ENCODE measurements around the gene ABCF2. TPM values are rescaled to one million over a fixed set of nuclear protein-coding genes. Genes with fewer than 3 reads are reported as not detected.

The ABCF2 gene
- polyA plus RNA-seq, 1 of the 3 experiments (the other 2 are of a cell fraction), result 75.4 TPM

GRCh38 chr7:151211155-151211772 is 15.7 kb downstream of the ABCF2 start (continued):
- TF ChIP-seq GATA2 (CRISPR knock-in tag; IDR thresholded peaks at IDR 0.05), result no peak
- no peak for TF ChIP-seq TEAD4 (IDR thresholded peaks at IDR 0.05; ENCODE audit: borderline replicate concordance, insufficient read depth)

GRCh38 chr7:151210087-151210854 is 16.7 kb downstream of the ABCF2 start, which contains the start of gene H2BK1:
TSS of gene H2BK1 (minus strand) at chr7:151210488. CDS start at chr7:151210318, 170 bp downstream.
- TF ChIP-seq MEF2A (IDR thresholded peaks at IDR 0.05; ENCODE audit: borderline replicate concordance, low read depth), result no peak
- TF ChIP-seq GATA2 (CRISPR knock-in tag; IDR thresholded peaks at IDR 0.05), result no peak
- TF ChIP-seq TCF12 (IDR thresholded peaks at IDR 0.05), result no peak
- no peak for TF ChIP-seq POLR2AphosphoS5 (IDR thresholded peaks at IDR 0.05; ENCODE audit: low read depth, low read length)
- TF ChIP-seq MAX (IDR thresholded peaks at IDR 0.05; ENCODE audit: low read depth), result no peak
- TF ChIP-seq NRF1 (IDR thresholded peaks at IDR 0.05; ENCODE audit: low read depth, low read length), result no peak
- TF ChIP-seq SMC3 (IDR thresholded peaks at IDR 0.05; ENCODE audit: low read depth, low read length), result no peak
- TF ChIP-seq, protein P1, sequence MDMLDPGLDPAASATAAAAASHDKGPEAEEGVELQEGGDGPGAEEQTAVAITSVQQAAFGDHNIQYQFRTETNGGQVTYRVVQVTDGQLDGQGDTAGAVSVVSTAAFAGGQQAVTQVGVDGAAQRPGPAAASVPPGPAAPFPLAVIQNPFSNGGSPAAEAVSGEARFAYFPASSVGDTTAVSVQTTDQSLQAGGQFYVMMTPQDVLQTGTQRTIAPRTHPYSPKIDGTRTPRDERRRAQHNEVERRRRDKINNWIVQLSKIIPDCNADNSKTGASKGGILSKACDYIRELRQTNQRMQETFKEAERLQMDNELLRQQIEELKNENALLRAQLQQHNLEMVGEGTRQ (IDR thresholded peaks at IDR 0.05; ENCODE audit: borderline replicate concordance, low read depth, low read length), result no peak
- TF ChIP-seq FOSL2 (IDR thresholded peaks at IDR 0.05; ENCODE audit: borderline replicate concordance, low read depth), result no peak
- TF ChIP-seq FOXJ3 (CRISPR knock-in tag; IDR thresholded peaks at IDR 0.05), result no peak
- TF ChIP-seq TAF1 (IDR thresholded peaks at IDR 0.05; ENCODE audit: borderline replicate concordance, low read depth, low read length), result no peak
- no peaks in the 10 kb centered on the region for H3K79me2 ChIP-seq (ENCODE audit: insufficient read depth)
- H3K4me1 ChIP-seq (ENCODE audit: control insufficient read depth in 1 of 2, insufficient read depth in 2 of 2, low read depth in 1 of 2, low read length in 1 of 2), result no peaks in the 10 kb centered on the region
- no peaks in the 10 kb centered on the region for H3K9me2 ChIP-seq
- no peak within 1 kb of the TSS for H3K4me3 ChIP-seq (ENCODE audit: low read depth in 2 of 2, low read length in 1 of 2)
- no peaks in the 10 kb centered on the region for H3F3A ChIP-seq (replicated peaks; ENCODE audit: insufficient read depth)
- no peak within 1 kb of the TSS for H3K27ac ChIP-seq (ENCODE audit: low read depth in 2 of 2, low read length in 1 of 2)
- H3K27me3 ChIP-seq (ENCODE audit: insufficient read depth), result peaks cover 16% of the 10 kb centered on the region; the same call in 1 of the 2 replicates
- H3K9ac ChIP-seq, result no peak within 1 kb of the TSS
- H2AFZ ChIP-seq (ENCODE audit: low read depth), result no peak within 1 kb of the TSS
- peaks cover 15 to 27% of the 10 kb centered on the region in 2 experiments for H3K36me3 ChIP-seq (replicated peaks in 1 of 2; ENCODE audit: control insufficient read depth in 1 of 2, insufficient read depth in 2 of 2, low read length in 1 of 2)
- ChIA-PET POLR2A (interaction anchor here (1.5 kb wide), 1 partner anchor 17 kb away, joined by 5 read pairs; the partner anchor contains the start of gene ABCF2), CTCF (interaction anchor here (1.6 kb wide), 1 partner anchor 34 kb away, joined by 8 read pairs; no protein-coding TSS in a partner anchor)
- WGBS (ENCODE audit: low lambda C conversion rate), result 83% methylated on average over 17 of the region's 17 CpGs
- DNase-seq, result no peak
- no peak within 1 kb of the TSS for H3K4me2 ChIP-seq
- H4K20me1 ChIP-seq (ENCODE audit: insufficient read depth), result 0 out of 2 replicates have a peak, but pooled peaks cover 9% of the 10 kb centered on the region
- H3K9me3 ChIP-seq, result no peaks in the 10 kb centered on the region

- WGBS (ENCODE audit: low lambda C conversion rate), result 76% methylated on average over 5 of the region's 6 CpGs
- no peak for TF ChIP-seq RCOR1 (IDR thresholded peaks at IDR 0.05; ENCODE audit: low read length)
- no peak for TF ChIP-seq FOSL2 (IDR thresholded peaks at IDR 0.05; ENCODE audit: borderline replicate concordance, low read depth)
- no peak for TF ChIP-seq RFX5 (IDR thresholded peaks at IDR 0.05; ENCODE audit: low read length)
- TF ChIP-seq NFIC (IDR thresholded peaks at IDR 0.05; ENCODE audit: borderline replicate concordance), result no peak
- no peak for TF ChIP-seq SIN3A (IDR thresholded peaks at IDR 0.05; ENCODE audit: borderline replicate concordance, low read depth, low read length)
- TF ChIP-seq GABPA (IDR thresholded peaks at IDR 0.05; ENCODE audit: low read depth), result no peak
- no peak for TF ChIP-seq CTCF (IDR thresholded peaks at IDR 0.05)
- TF ChIP-seq, protein P1 (IDR thresholded peaks at IDR 0.05; ENCODE audit: borderline replicate concordance, low read depth, low read length), result no peak
- TF ChIP-seq, protein P2, sequence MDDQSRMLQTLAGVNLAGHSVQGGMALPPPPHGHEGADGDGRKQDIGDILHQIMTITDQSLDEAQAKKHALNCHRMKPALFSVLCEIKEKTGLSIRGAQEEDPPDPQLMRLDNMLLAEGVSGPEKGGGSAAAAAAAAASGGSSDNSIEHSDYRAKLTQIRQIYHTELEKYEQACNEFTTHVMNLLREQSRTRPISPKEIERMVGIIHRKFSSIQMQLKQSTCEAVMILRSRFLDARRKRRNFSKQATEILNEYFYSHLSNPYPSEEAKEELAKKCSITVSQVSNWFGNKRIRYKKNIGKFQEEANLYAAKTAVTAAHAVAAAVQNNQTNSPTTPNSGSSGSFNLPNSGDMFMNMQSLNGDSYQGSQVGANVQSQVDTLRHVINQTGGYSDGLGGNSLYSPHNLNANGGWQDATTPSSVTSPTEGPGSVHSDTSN (IDR thresholded peaks at IDR 0.05), result no peak
These were observed 17.4 kb downstream of the ABCF2 start for GRCh38 chr7:151209588-151209987.

More at GRCh38 chr7:151209588-151209987, 17.4 kb downstream of the ABCF2 start:
- H3K9me3 ChIP-seq, result no peaks in the 10 kb centered on the region
- H4K20me1 ChIP-seq (ENCODE audit: insufficient read depth), result 0 out of 2 replicates have a peak, but pooled peaks cover 9% of the 10 kb centered on the region
- no peak overlapping the region for H2AFZ ChIP-seq (ENCODE audit: low read depth)
- DNase-seq, result no peak
- H3F3A ChIP-seq (replicated peaks; ENCODE audit: insufficient read depth), result no peaks in the 10 kb centered on the region
- H3K27me3 ChIP-seq (ENCODE audit: insufficient read depth), result peaks cover 21% of the 10 kb centered on the region
- no peak overlapping the region for H3K4me3 ChIP-seq (ENCODE audit: low read depth in 2 of 2, low read length in 1 of 2)
- ChIA-PET POLR2A (no interaction called here), CTCF (interaction anchor here (0.6 to 1.6 kb wide), 2 partner anchors 35 to 95 kb away, joined by 3 to 8 read pairs; no protein-coding TSS in a partner anchor)
- no peak overlapping the region for H3K4me2 ChIP-seq
- no peaks in the 10 kb centered on the region for H3K9me2 ChIP-seq
- no peaks in the 10 kb centered on the region for H3K79me2 ChIP-seq (ENCODE audit: insufficient read depth)
- H3K4me1 ChIP-seq (ENCODE audit: control insufficient read depth in 1 of 2, insufficient read depth in 2 of 2, low read depth in 1 of 2, low read length in 1 of 2), result no peaks in the 10 kb centered on the region
- H3K9ac ChIP-seq, result no peak overlapping the region
- H3K36me3 ChIP-seq (replicated peaks in 1 of 2; ENCODE audit: control insufficient read depth in 1 of 2, insufficient read depth in 2 of 2, low read length in 1 of 2), result peaks cover 12 to 20% of the 10 kb centered on the region in 2 experiments
- H3K27ac ChIP-seq (ENCODE audit: low read depth in 2 of 2, low read length in 1 of 2), result no peak overlapping the region

Measured in SK-N-SH (cell line).